Measurements from ENCODE around the gene GPR12. TPM values are rescaled to one million over a fixed set of nuclear protein-coding genes. Genes with fewer than 3 reads are reported as not detected.

GPR12 gene
- total and polyA plus RNA-seq, 2 donors (not counting 3 experiments of a cell fraction or from before 2014, with no cell fraction given), result not detected

DNA sequence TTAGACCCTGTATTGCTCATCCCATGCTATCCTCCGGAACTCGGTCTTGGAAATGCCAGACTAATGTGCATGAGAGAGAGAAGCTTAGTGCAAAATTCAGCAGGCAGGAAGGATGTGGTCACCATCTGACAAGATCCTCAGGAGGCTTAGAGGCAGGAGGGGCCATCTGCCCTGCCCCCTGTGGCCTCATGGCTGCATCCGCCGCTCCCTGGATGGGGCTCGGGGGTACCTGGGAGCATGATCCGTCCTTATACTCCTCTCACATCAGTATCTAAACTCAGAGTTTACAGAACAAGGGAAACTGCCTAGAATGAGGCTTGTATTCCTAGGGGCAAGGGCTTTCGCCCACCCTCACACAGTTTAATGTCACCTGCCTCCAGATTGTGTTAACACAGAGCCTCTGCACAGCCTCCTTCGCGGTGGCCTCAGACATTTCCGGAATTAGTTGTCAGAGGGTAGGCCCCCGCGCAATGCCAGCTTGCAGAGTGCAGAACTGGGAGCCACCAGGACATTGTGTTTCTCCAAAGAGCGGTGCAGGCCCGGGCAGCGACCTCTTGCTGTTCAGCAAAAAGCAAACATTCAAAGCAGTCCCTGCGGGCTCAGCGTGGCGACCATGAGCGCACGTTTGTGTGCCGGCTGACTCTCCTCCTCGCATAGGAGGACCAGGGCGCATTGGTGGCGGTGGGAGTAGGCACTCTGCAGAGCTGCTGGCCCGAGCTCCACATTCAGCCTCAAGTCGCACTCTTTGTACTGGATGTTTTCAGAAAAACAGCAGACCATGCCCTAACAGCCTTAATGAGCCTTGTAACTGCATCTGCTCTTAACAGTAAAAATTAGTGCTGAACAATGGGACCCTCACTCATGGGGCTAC lies 39.1 kb downstream of the GPR12 start:
- DNase-seq (ENCODE audit: low read depth, low spot score) (no peak), FAIRE-seq (no peak)
- Histone ChIP-seq H3K4me3 (replicated peaks in 1 of 3; ENCODE audit: insufficient read depth in 1 of 3, low read depth in 1 of 3, low read length in 3 of 3) (no peak overlapping the region), H3K79me2 (ENCODE audit: control insufficient read depth, insufficient read depth, low read length) (no peaks in the 10 kb centered on the region), H3K9ac (replicated peaks; ENCODE audit: extremely low read depth, insufficient read depth, low read length) (no peak overlapping the region), H3K27ac (ENCODE audit: insufficient read depth, low read depth, low read length) (no peak overlapping the region), H3K36me3 (ENCODE audit: control insufficient read depth in 2 of 2, extremely low read depth in 1 of 2, insufficient read depth in 2 of 2, low read length in 2 of 2) (no peaks in the 10 kb centered on the region), H4K20me1 (replicated peaks; ENCODE audit: control insufficient read depth, extremely low read depth, insufficient read depth, low read length) (no peaks in the 10 kb centered on the region), H3K9me3 (replicated peaks; ENCODE audit: control insufficient read depth, insufficient read depth, low read length) (no peaks in the 10 kb centered on the region), H3K9me1 (replicated peaks; ENCODE audit: control insufficient read depth, extremely low read depth, insufficient read depth, low read length) (no peaks in the 10 kb centered on the region), H3K4me1 (ENCODE audit: control insufficient read depth, extremely low read depth, insufficient read depth, low read length) (no peaks in the 10 kb centered on the region), H2AFZ (ENCODE audit: low read depth, low read length) (no peak overlapping the region), H3K4me2 (ENCODE audit: insufficient read depth, low read length) (no peak overlapping the region), H3K27me3 (ENCODE audit: control insufficient read depth in 2 of 2, insufficient read depth in 2 of 2, low read length in 2 of 2) (peaks cover 0 to 3% of the 10 kb centered on the region in 2 experiments)
- intact Hi-C loops (cut with micrococcal nuclease) (no loop called here), dilution Hi-C loops (cut with MboI; ENCODE audit: extremely low pct_ligation_motif_present, low sequenced_read_pairs) (no loop called here)
- ChIA-PET POLR2A (no interaction called here), CTCF (no interaction called here)
- TF ChIP-seq POLR2A (IDR thresholded peaks at IDR 0.05; ENCODE audit: low read depth, low read length) (no peak), FOS (IDR thresholded peaks at IDR 0.05; ENCODE audit: borderline replicate concordance, insufficient read depth, low read length) (no peak), MYC (IDR thresholded peaks at IDR 0.05; ENCODE audit: low read depth, low read length) (no peak), JUN (IDR thresholded peaks at IDR 0.05; ENCODE audit: borderline replicate concordance, insufficient read depth, insufficient read length, low read depth) (no peak), POLR2AphosphoS5 (IDR thresholded peaks at IDR 0.05; ENCODE audit: insufficient read depth, low read depth, low read length) (no peak), GATA2 (IDR thresholded peaks at IDR 0.05; ENCODE audit: insufficient read depth, insufficient read length, low read depth, low read length) (no peak), EZH2 (IDR thresholded peaks at IDR 0.05; ENCODE audit: borderline replicate concordance, low read depth, low read length, severe bottlenecking) (no peak)
- TF ChIP-seq, protein P1, sequence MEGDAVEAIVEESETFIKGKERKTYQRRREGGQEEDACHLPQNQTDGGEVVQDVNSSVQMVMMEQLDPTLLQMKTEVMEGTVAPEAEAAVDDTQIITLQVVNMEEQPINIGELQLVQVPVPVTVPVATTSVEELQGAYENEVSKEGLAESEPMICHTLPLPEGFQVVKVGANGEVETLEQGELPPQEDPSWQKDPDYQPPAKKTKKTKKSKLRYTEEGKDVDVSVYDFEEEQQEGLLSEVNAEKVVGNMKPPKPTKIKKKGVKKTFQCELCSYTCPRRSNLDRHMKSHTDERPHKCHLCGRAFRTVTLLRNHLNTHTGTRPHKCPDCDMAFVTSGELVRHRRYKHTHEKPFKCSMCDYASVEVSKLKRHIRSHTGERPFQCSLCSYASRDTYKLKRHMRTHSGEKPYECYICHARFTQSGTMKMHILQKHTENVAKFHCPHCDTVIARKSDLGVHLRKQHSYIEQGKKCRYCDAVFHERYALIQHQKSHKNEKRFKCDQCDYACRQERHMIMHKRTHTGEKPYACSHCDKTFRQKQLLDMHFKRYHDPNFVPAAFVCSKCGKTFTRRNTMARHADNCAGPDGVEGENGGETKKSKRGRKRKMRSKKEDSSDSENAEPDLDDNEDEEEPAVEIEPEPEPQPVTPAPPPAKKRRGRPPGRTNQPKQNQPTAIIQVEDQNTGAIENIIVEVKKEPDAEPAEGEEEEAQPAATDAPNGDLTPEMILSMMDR (IDR thresholded peaks at IDR 0.05; ENCODE audit: extremely low read depth in 1 of 2, insufficient read depth in 1 of 2, low read depth in 1 of 2, low read length in 2 of 2), result no peak
- TF ChIP-seq, protein P2, sequence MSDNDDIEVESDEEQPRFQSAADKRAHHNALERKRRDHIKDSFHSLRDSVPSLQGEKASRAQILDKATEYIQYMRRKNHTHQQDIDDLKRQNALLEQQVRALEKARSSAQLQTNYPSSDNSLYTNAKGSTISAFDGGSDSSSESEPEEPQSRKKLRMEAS (IDR thresholded peaks at IDR 0.05; ENCODE audit: insufficient read depth, insufficient read length), result no peak
- no TSS peak for BruUV-seq (replicated peaks)
